Right atrium auricular region (tissue), 2 donors: Measurements from ENCODE around the gene TDRD15. TPM values are rescaled to one million over a fixed set of nuclear protein-coding genes. Genes with fewer than 3 reads are reported as not detected.

Experiments
- total RNA-seq, 2 donors: library from RNA; depleted of rRNA; stranded (reverse); fragments of >200 nt; gene quantifications; one replicate each; pipeline ENCODE4 v1.1.0, GENCODE V29; 2016

Gene TDRD15
- total RNA-seq, 2 donors from 2014 or later = 1.7 TPM; not detected in 1

Other genes starting within 250 kb of the TDRD15 start
- gene APOB, start 79.9 kb upstream of the TDRD15 start, total RNA-seq = 10 to 100 TPM; 20.1 to 45.3 TPM